Hepatocyte (in vitro differentiated cells): ENCODE measurements around the gene SNTG2. TPM values are rescaled to one million over a fixed set of nuclear protein-coding genes. Genes with fewer than 3 reads are reported as not detected.

ENCODE experiments used
- DNase-seq: peaks from one replicate; pipeline ENCODE4 v3.0.0-alpha.2; 2016; ENCODE audit warnings: low spot score
- H2AFZ ChIP-seq: fragments of 200-600 bp; sonication (generic); 2 replicates; pipeline ENCODE4 v1.6.0; 2016; ENCODE audit warnings: antibody characterized with exemption, mild to moderate bottlenecking
- H3K27ac ChIP-seq: fragments of 200-600 bp; sonication (generic); 2 replicates; pipeline ENCODE4 v1.5.1; 2016; ENCODE audit warnings: mild to moderate bottlenecking
- H3K27me3 ChIP-seq: fragments of 200-600 bp; sonication (generic); 2 replicates; pipeline ENCODE4 v1.6.1; 2016
- H3K36me3 ChIP-seq: fragments of 200-600 bp; sonication (generic); replicated peaks from 2 replicates; pipeline ENCODE4 v1.5.1; 2016; ENCODE audit warnings: low read depth; ENCODE audit not compliant: insufficient read depth
- H3K4me1 ChIP-seq: fragments of 200-600 bp; sonication (generic); 2 replicates; pipeline ENCODE4 v1.5.1; 2016; ENCODE audit warnings: mild to moderate bottlenecking, moderate library complexity; ENCODE audit not compliant: insufficient read depth
- H3K4me2 ChIP-seq: fragments of 200-600 bp; sonication (generic); 2 replicates; pipeline ENCODE4 v1.6.0; 2016
- H3K4me3 ChIP-seq: fragments of 200-600 bp; sonication (generic); 2 replicates; pipeline ENCODE4 v1.5.1; 2016; ENCODE audit warnings: mild to moderate bottlenecking
- H3K79me2 ChIP-seq: fragments of 200-600 bp; sonication (generic); 2 replicates; pipeline ENCODE4 v1.6.0; 2017; ENCODE audit warnings: mild to moderate bottlenecking
- H3K9me2 ChIP-seq: fragments of 200-600 bp; sonication (generic); replicated peaks from 2 replicates; pipeline ENCODE4 v1.6.0; 2017; ENCODE audit warnings: mild to moderate bottlenecking; ENCODE audit not compliant: insufficient read depth
- H3K9me3 ChIP-seq: fragments of 200-600 bp; sonication (generic); 2 replicates; pipeline ENCODE4 v1.5.1; 2016; ENCODE audit warnings: low read depth, mild to moderate bottlenecking
- H4K20me1 ChIP-seq: fragments of 200-600 bp; sonication (generic); 2 replicates; pipeline ENCODE4 v1.6.0; 2016; ENCODE audit warnings: mild to moderate bottlenecking; ENCODE audit not compliant: insufficient read depth, poor library complexity, severe bottlenecking
- EZH2 ChIP-seq: fragments of 200-600 bp; sonication (generic); IDR thresholded peaks from 2 replicates; pipeline ENCODE4 v1.6.1; 2016; ENCODE audit warnings: antibody characterized with exemption, mild to moderate bottlenecking, borderline replicate concordance
- EZH2phosphoT487 ChIP-seq: fragments of 200-600 bp; sonication (generic); IDR thresholded peaks from one replicate; pipeline ENCODE4 v1.6.1; 2018; ENCODE audit warnings: antibody characterized with exemption, mild to moderate bottlenecking, low read depth, moderate library complexity; ENCODE audit not compliant: unreplicated experiment, severe bottlenecking
- WGBS: methylation state at CpG from one replicate; pipeline ENCODE4 v1.1.6; 2016; ENCODE audit warnings: low lambda C conversion rate; ENCODE audit errors: missing lambda C conversion rate; 5-methylcytosine and 5-hydroxymethylcytosine counted together
- polyA plus RNA-seq: library from polyadenylated mRNA; unstranded; fragments of >200 nt; fragmentation: Nextera tagmentation; extraction: Ambion mirVana; gene quantifications from 2 replicates; pipeline ENCODE4 v1.2.1, GENCODE V29; 2016
- total RNA-seq: library from RNA; depleted of rRNA; stranded (reverse); fragments of >200 nt; gene quantifications from 2 replicates; pipeline ENCODE4 v1.2.3, GENCODE V29; 2014
- TF ChIP-seq, protein P1 (sequence below): fragments of 200-600 bp; sonication (generic); IDR thresholded peaks from 2 replicates; pipeline ENCODE4 v1.5.1; 2016; ENCODE audit warnings: antibody characterized with exemption, mild to moderate bottlenecking; ENCODE audit not compliant: poor library complexity

The SNTG2 gene
- total and polyA plus RNA-seq, 2 experiments from 2014 or later = not detected

DNA sequence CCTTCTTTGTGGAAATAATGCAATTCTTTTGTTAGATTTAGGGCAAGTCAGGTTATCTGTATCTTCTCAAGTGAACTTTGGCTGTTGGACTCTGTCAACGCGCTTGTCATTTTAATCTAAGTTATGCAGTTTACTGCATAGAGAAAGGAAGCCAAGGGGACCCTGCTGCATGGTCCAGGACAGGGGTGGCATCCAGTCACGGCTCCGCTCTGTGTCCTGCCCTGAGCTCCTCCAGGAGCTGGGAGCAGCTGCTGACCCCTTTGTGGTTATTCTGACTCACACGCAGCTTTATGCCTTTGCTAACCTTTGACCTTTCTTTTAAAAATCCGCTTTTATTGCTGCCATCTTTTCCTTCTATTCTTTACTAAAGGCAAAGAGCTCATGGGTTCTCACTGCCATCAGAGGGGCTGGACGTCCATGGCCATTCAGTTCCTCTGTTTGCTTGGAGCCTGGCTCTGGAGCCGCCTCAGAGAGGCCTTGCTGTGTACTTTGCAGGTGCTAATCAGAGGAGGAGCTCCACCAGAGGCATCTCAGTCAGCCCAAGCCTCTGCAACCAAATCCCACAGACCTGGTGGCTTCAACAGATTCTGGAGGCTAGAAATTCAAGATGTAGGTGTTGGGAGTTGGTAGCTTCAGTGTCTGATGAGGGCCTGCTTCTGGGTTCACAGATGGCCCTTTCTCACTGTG, 39.3 kb downstream of the SNTG2 start:
- Histone ChIP-seq H4K20me1 (no peaks in the 10 kb centered on the region), H3K27ac (no peak overlapping the region), H3K9me2 (no peaks in the 10 kb centered on the region), H3K4me1 (no peaks in the 10 kb centered on the region), H3K9me3 (no peaks in the 10 kb centered on the region), H3K27me3 (no peaks in the 10 kb centered on the region), H3K4me2 (peak overlapping the region; percentile 37), H2AFZ (no peak overlapping the region), H3K4me3 (no peak overlapping the region), H3K36me3 (no peaks in the 10 kb centered on the region), H3K79me2 (no peaks in the 10 kb centered on the region)
- WGBS = 41% methylated on average over 8 of the region's 8 CpGs
- TF ChIP-seq EZH2phosphoT487 = no peak
- no peak for TF ChIP-seq EZH2
- TF ChIP-seq, protein P1, sequence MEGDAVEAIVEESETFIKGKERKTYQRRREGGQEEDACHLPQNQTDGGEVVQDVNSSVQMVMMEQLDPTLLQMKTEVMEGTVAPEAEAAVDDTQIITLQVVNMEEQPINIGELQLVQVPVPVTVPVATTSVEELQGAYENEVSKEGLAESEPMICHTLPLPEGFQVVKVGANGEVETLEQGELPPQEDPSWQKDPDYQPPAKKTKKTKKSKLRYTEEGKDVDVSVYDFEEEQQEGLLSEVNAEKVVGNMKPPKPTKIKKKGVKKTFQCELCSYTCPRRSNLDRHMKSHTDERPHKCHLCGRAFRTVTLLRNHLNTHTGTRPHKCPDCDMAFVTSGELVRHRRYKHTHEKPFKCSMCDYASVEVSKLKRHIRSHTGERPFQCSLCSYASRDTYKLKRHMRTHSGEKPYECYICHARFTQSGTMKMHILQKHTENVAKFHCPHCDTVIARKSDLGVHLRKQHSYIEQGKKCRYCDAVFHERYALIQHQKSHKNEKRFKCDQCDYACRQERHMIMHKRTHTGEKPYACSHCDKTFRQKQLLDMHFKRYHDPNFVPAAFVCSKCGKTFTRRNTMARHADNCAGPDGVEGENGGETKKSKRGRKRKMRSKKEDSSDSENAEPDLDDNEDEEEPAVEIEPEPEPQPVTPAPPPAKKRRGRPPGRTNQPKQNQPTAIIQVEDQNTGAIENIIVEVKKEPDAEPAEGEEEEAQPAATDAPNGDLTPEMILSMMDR = no peak
- peak; percentile 53 for DNase-seq

DNA sequence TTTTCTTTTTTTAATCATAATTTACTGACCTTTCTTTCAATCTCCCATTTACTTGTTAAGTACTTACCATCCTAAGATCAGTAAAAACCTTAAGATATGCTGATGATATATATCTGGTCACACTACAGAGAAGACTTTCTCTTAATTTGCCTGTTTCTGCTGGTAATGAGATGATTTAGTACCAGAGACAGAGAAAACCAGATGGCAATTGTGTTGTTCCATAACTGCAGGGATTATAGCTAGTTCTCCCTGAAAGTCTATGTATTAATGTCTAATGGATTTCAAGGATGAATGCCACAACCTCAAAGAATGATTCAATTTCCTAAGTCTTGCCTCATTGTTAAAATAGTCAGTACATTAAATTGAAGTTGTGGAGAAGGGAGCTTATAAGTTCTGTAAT, 40.3 kb downstream of the SNTG2 start:
- no peaks in the 10 kb centered on the region for H4K20me1 ChIP-seq

DNA sequence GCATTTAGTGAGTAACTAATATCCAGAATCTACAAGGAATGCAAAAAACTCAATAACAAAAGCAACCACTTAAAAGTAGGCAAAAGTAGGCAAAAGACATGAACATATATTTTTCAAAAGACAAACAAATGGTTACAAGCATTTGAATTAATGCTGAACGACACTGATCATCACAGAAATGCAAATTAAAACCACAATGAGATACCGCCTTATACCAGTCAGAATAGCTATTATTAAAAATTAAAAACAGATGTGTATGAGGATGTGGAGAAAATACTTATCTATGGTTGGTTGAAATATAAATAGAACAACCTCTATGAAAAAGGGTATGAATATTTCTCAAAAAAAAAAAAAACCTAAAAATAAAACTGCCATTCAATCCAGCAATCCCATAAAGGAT, 51.7 kb downstream of the SNTG2 start:
- Histone ChIP-seq H4K20me1 (no peaks in the 10 kb centered on the region), H3K9me3 (no peaks in the 10 kb centered on the region), H3K79me2 (no peaks in the 10 kb centered on the region), H2AFZ (no peak overlapping the region), H3K4me1 (no peaks in the 10 kb centered on the region), H3K27me3 (no peaks in the 10 kb centered on the region), H3K9me2 (no peaks in the 10 kb centered on the region), H3K36me3 (no peaks in the 10 kb centered on the region), H3K27ac (no peak overlapping the region), H3K4me2 (no peak overlapping the region), H3K4me3 (no peak overlapping the region)
- WGBS = 67% methylated on average over 2 of the region's 2 CpGs
- no peak for DNase-seq
- TF ChIP-seq, protein P1 = no peak
- TF ChIP-seq EZH2phosphoT487 = no peak
- no peak for TF ChIP-seq EZH2

More for the DNA sequence above, 40.3 kb downstream of the SNTG2 start:
- H3K9me2 ChIP-seq = no peaks in the 10 kb centered on the region
- H3K27me3 ChIP-seq = no peaks in the 10 kb centered on the region
- H3K4me1 ChIP-seq = no peaks in the 10 kb centered on the region
- H3K4me3 ChIP-seq = no peak overlapping the region
- no peak overlapping the region for H2AFZ ChIP-seq
- no peak for DNase-seq
- H3K9me3 ChIP-seq = no peaks in the 10 kb centered on the region
- no peaks in the 10 kb centered on the region for H3K79me2 ChIP-seq
- no peak for TF ChIP-seq EZH2
- TF ChIP-seq EZH2phosphoT487 = no peak
- TF ChIP-seq, protein P1 = no peak
- no peak overlapping the region for H3K4me2 ChIP-seq
- H3K27ac ChIP-seq = no peak overlapping the region
- no peaks in the 10 kb centered on the region for H3K36me3 ChIP-seq
